ENCODE data around the gene IL15. TPM values are rescaled to one million over a fixed set of nuclear protein-coding genes. Genes with fewer than 3 reads are reported as not detected.

Gene IL15
- total RNA-seq, 1 donor from 2014 or later, result 0.98 TPM

DNA sequence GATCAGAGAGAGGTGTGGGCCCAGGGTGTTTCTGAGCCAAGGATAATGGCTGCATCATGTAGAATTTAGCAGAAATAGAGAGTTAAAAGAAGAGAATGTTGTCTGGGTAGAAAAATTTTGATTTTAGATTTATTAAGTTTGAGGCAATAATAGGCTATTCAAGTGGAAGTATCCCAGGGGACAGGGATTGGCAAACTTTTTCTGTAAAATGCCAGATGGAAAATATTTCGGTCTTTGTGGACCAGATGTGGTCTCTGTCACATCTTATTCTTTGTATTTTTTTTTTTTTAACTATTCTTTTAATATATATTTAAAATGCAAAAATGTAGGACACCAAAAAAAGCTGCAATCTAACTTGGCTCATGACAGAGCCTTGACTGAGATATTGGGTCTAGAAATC is 33.1 kb downstream of the IL15 start:
- Mint-ChIP-seq H3K27me3 (no peaks in the 10 kb centered on the region), H3K36me3 (ENCODE audit: insufficient read depth) (no peaks in the 10 kb centered on the region), H3K4me3 (ENCODE audit: low read depth) (no peak overlapping the region), H3K9me3 (ENCODE audit: low read depth) (no peaks in the 10 kb centered on the region), H3K27ac (no peak overlapping the region), H3K4me1 (ENCODE audit: low read depth) (no peaks in the 10 kb centered on the region)
- no peak for DNase-seq (ENCODE audit: low spot score, unreplicated experiment)
- TF ChIP-seq, protein P1, sequence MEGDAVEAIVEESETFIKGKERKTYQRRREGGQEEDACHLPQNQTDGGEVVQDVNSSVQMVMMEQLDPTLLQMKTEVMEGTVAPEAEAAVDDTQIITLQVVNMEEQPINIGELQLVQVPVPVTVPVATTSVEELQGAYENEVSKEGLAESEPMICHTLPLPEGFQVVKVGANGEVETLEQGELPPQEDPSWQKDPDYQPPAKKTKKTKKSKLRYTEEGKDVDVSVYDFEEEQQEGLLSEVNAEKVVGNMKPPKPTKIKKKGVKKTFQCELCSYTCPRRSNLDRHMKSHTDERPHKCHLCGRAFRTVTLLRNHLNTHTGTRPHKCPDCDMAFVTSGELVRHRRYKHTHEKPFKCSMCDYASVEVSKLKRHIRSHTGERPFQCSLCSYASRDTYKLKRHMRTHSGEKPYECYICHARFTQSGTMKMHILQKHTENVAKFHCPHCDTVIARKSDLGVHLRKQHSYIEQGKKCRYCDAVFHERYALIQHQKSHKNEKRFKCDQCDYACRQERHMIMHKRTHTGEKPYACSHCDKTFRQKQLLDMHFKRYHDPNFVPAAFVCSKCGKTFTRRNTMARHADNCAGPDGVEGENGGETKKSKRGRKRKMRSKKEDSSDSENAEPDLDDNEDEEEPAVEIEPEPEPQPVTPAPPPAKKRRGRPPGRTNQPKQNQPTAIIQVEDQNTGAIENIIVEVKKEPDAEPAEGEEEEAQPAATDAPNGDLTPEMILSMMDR (IDR thresholded peaks at IDR 0.05; ENCODE audit: unreplicated experiment), result no peak

DNA sequence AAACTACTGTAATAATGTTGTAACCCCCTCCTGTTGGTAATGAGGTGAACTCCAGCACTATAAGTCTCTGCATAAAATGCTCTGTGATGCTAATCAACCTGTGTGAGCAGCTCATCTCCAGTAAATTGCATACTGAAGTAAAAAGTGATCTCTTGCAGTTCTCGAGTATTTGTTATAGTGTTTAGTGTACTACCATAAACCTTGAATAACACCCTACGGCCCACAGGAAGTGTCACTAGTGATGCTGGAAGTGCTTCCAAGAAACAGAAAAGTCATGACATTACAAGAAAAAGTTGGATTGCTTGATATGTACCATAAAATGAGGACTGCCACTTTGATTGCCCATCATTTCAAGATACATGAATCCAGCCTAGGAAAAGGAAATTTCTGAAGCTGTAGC is 39.0 kb downstream of the IL15 start:
- Mint-ChIP-seq H3K4me3 (ENCODE audit: low read depth) (no peak overlapping the region), H3K27me3 (no peaks in the 10 kb centered on the region), H3K9me3 (ENCODE audit: low read depth) (no peaks in the 10 kb centered on the region), H3K36me3 (ENCODE audit: insufficient read depth) (no peaks in the 10 kb centered on the region), H3K4me1 (ENCODE audit: low read depth) (peaks cover 9% of the 10 kb centered on the region), H3K27ac (no peak overlapping the region)
- TF ChIP-seq, protein P1 (IDR thresholded peaks at IDR 0.05; ENCODE audit: unreplicated experiment), result no peak
- DNase-seq (ENCODE audit: low spot score, unreplicated experiment), result no peak

DNA sequence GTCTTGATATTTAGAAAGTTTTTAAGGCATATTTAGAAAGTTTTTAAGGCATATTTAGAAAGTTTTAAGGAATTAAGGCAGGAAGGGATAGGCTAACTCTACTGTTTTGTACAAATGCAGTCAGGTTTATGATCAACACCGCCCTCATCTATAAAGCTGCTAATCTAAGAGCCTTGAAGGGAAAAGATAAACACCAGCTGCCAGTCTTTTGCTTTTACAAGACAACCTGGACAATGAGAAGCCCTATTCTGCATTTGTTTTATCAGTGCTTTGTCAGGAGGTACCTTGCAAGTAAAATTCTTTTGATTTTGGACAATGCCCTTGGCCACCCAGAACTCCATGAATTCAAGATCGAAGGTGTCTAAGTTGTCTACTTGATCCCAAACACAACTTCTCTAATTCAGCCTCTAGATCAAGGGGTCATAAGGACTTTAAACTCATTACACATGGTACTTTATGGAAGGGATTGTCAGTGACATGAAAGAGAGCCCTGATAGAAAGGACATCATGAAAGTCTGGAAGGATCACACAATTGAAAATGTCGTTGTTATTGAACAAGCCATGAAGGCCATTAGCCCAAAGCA is 39.8 kb downstream of the IL15 start:
- TF ChIP-seq, protein P1 (IDR thresholded peaks at IDR 0.05; ENCODE audit: unreplicated experiment), result no peak
- no peak for DNase-seq (ENCODE audit: low spot score, unreplicated experiment)
- peak overlapping the region; percentile 31 for H3K27ac Mint-ChIP-seq
- peaks cover 9% of the 10 kb centered on the region for H3K4me1 Mint-ChIP-seq (ENCODE audit: low read depth)
- no peaks in the 10 kb centered on the region for H3K36me3 Mint-ChIP-seq (ENCODE audit: insufficient read depth)
- H3K27me3 Mint-ChIP-seq, result no peaks in the 10 kb centered on the region
- H3K9me3 Mint-ChIP-seq (ENCODE audit: low read depth), result no peaks in the 10 kb centered on the region
- no peak overlapping the region for H3K4me3 Mint-ChIP-seq (ENCODE audit: low read depth)

DNA sequence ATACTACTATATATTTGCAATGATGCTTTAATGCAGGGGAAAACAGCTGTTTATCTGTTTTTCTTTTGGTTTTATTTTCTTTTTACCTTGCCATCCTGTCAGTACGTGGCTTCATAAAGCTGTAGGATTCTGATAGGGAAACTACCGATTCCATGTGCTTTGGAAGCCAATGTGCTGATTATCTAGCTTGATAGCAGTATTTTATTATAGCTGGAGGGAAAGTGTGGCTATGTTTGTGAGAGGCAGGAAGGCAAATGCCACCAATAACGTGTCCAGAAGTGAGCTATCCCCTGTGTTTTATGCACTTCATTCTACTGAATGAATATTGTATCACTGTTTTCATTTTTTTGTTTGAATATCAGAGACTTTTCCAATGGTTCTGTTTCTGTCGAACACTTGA is 43.7 kb downstream of the IL15 start:
- peaks cover 3% of the 10 kb centered on the region for H3K9me3 Mint-ChIP-seq (ENCODE audit: low read depth)
- no peaks in the 10 kb centered on the region for H3K27me3 Mint-ChIP-seq
- H3K4me1 Mint-ChIP-seq (ENCODE audit: low read depth), result peaks cover 9% of the 10 kb centered on the region

DNA sequence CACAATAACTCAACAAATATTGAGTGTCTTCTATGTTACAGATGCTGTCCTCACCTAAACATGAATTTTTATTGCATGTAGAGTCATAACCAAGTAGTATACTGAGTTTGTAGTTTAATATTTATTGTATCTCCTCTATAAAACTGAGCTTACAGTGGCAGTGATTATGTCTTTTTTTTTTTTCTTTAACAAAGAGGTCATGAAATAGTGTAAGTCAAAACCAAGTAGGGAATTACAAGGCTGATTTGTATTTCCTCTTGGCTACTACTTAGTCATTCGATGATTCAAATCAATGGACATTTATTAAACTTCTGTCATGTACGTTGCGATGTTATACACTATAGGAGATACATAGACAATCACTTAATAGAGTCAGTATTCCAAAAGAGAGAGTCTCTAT is 48.4 kb downstream of the IL15 start:
- Mint-ChIP-seq H3K27ac (no peak overlapping the region), H3K4me1 (ENCODE audit: low read depth) (no peaks in the 10 kb centered on the region), H3K9me3 (ENCODE audit: low read depth) (peaks cover 3% of the 10 kb centered on the region), H3K27me3 (no peaks in the 10 kb centered on the region), H3K36me3 (ENCODE audit: insufficient read depth) (peaks cover 2% of the 10 kb centered on the region), H3K4me3 (ENCODE audit: low read depth) (no peak overlapping the region)
- no peak for DNase-seq (ENCODE audit: low spot score, unreplicated experiment)
- TF ChIP-seq, protein P1 (IDR thresholded peaks at IDR 0.05; ENCODE audit: unreplicated experiment), result no peak

More for the DNA sequence above, 43.7 kb downstream of the IL15 start:
- H3K27ac Mint-ChIP-seq, result no peak overlapping the region
- TF ChIP-seq, protein P1 (IDR thresholded peaks at IDR 0.05; ENCODE audit: unreplicated experiment), result no peak
- no peak overlapping the region for H3K4me3 Mint-ChIP-seq (ENCODE audit: low read depth)
- H3K36me3 Mint-ChIP-seq (ENCODE audit: insufficient read depth), result no peaks in the 10 kb centered on the region
- DNase-seq (ENCODE audit: low spot score, unreplicated experiment), result no peak
